ENCODE results near the gene PCDHB5.
"Not testable (repeated sequence)": the region's sequence is repeated elsewhere in the genome, so short reads cannot be mapped to it uniquely, and the experiment has no call there.

Gene PCDHB5

DNA sequence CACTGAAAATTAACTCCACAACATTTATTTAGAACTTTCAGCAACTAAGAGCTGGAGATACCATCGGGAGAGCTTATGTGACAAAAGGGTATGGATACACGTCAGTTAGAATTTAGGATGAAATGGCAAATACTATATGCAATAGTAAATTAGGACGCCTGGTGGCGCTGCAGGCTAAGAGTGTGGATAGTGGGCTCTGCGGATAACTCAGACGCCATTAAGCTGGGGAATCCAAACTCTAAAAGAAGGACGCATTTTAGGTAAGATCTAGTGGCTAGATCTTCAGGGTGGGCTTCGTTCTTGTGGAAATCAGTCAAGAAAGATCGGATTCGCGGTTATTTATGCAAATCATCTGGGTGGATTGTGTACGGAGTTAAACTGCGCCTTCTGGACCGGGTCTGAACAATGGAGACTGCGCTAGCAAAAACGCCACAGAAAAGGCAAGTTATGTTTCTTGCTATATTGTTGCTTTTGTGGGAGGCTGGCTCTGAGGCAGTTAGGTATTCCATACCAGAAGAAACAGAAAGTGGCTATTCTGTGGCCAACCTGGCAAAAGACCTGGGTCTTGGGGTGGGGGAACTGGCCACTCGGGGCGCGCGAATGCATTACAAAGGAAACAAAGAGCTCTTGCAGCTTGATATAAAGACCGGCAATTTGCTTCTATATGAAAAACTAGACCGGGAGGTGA, at the start of gene PCDHB5:
Gene PCDHB5, plus strand, starts transcription at position 177 of the 688 bp plus-strand sequence. Its CDS starts 229 bp downstream, at position 406.
- DNase-seq: no peak

DNA sequence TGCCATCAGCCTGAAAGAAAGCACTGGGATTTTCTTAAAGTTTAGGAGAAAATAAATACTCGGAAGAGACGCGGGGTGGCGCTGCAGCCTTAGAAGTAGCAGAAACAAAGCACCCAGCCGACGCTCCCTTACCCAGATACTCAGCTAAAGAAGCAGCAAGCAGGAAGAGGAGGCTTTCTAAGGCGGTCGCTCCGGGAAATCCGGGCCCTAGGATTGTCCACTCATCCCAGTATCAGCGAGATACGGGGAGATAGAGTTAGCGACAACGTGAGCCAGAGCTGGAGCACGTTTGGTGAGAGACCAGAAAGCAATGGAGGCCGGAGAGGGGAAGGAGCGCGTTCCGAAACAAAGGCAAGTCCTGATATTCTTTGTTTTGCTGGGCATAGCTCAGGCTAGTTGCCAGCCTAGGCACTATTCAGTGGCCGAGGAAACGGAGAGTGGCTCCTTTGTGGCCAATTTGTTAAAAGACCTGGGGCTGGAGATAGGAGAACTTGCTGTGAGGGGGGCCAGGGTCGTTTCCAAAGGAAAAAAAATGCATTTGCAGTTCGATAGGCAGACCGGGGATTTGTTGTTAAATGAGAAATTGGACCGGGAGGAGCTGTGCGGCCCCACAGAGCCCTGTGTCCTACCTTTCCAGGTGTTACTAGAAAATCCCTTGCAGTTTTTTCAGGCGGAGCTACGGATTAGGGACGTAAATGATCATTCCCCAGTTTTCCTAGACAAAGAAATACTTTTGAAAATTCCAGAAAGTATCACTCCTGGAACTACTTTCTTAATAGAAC, 40.3 kb upstream of the PCDHB5 start, which contains the start of gene PCDHB2:
Gene PCDHB2, plus strand, starts transcription at position 135 of the 782 bp plus-strand sequence. Its CDS starts 176 bp downstream, at position 311.
- no peak for DNase-seq

DNA sequence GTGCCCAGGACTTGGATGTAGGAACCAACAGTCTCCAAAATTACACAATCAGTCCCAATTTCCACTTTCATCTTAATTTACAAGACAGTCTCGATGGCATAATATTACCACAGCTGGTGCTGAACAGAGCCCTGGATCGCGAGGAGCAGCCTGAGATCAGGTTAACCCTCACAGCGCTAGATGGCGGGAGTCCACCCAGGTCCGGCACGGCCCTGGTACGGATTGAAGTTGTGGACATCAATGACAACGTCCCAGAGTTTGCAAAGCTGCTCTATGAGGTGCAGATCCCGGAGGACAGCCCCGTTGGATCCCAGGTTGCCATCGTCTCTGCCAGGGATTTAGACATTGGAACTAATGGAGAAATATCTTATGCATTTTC, 39.8 kb upstream of the PCDHB5 start:
- DNase-seq: no peak

- DNase-seq: not testable (repeated sequence)
These were observed 38.8 kb upstream of the PCDHB5 start for GRCh38 chr5:141096181-141096580.

GRCh38 chr5:141096586-141096985, 38.4 kb upstream of the PCDHB5 start:
- not testable (repeated sequence) for DNase-seq

DNA sequence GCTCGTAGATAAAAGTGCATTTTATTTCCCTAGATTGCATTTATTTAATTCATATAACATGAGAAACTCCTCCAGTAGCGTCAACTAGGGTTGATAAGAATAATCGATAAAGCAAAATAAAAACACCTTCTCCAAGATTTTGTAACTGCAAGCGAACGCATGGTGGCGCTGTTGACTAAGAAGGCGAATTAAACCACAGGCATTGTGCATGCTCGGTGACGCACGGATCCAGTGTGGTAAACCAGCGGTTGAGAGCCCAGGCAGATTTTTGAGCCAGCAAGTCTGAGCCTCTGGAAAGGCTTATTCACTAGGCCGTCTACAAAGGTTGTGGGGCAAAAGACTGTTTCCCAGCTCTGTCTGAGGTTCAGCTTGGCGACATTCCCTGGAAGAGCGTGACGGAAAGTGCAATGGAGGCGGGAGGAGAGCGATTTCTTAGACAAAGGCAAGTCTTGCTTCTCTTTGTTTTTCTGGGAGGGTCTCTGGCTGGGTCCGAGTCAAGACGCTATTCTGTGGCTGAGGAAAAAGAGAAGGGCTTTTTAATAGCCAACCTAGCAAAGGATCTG, 34.7 kb upstream of the PCDHB5 start, which contains the start of gene PCDHB3:
Gene PCDHB3, plus strand, starts transcription at position 231 of the 563 bp plus-strand sequence. Its CDS starts 177 bp downstream, at position 408.
- no peak for DNase-seq

DNA sequence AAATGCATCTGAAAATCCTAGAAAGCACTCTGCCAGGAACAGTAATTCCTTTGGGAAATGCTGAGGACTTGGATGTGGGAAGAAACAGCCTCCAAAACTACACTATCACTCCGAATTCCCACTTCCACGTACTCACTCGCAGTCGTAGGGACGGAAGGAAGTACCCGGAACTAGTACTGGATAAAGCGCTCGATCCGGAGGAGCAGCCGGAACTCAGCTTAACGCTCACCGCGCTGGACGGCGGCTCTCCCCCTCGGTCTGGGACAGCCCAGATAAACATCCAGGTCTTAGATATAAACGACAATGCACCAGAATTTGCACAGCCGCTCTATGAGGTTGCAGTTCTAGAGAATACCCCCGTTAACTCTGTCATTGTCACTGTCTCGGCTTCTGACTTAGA, 33.9 kb upstream of the PCDHB5 start:
- DNase-seq: no peak

DNA sequence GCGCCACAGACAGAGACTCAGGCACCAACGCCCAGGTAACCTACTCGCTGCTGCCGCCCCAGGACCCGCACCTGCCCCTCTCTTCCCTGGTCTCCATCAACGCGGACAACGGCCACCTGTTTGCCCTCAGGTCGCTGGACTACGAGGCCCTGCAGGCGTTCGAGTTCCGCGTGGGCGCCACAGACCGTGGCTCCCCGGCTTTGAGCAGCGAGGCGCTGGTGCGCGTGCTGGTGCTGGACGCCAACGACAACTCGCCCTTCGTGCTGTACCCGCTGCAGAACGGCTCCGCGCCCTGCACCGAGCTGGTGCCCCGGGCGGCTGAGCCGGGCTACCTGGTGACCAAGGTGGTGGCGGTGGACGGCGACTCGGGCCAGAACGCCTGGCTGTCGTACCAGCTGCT, 32.9 kb upstream of the PCDHB5 start:
- not testable (repeated sequence) for DNase-seq

DNA sequence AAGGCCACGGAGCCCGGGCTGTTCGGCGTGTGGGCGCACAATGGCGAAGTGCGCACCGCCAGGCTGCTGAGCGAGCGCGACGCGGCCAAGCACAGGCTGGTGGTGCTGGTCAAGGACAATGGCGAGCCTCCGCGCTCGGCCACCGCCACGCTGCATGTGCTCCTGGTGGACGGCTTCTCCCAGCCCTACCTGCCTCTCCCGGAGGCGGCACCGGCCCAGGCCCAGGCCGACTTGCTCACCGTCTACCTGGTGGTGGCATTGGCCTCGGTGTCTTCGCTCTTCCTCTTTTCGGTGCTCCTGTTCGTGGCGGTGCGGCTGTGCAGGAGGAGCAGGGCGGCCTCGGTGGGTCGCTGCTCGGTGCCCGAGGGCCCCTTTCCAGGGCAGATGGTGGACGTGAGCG, 32.5 kb upstream of the PCDHB5 start:
- not testable (repeated sequence) for DNase-seq

DNA sequence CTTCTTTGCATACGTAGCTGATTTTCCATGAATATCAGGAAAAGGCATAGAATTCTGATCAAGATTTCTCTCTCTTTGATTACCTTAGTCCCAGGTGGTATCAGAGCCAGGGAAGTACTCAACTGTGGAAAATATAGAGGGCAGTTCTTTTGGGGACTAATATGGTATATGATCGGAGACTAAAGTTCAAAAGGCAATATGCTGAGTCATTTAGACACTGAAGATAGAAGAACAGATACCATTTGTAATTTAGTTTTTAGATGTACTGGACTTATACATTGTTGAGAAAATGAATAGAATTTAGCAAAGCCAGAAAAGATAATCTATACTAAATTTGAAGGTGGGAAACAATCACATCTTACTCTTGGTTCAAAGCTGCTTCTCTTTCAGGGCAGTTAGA, 29.7 kb upstream of the PCDHB5 start:
- DNase-seq: no peak

- DNase-seq: no peak
These were observed 15.8 kb upstream of the PCDHB5 start for GRCh38 chr5:141119250-141119649.

- DNase-seq: no peak
These were observed 13.4 kb upstream of the PCDHB5 start, which contains the start of gene PCDHB4 for GRCh38 chr5:141121563-141121962. PCDHB4 (plus strand) TSS chr5:141121818; CDS start chr5:141121999, 181 bp downstream.

DNA sequence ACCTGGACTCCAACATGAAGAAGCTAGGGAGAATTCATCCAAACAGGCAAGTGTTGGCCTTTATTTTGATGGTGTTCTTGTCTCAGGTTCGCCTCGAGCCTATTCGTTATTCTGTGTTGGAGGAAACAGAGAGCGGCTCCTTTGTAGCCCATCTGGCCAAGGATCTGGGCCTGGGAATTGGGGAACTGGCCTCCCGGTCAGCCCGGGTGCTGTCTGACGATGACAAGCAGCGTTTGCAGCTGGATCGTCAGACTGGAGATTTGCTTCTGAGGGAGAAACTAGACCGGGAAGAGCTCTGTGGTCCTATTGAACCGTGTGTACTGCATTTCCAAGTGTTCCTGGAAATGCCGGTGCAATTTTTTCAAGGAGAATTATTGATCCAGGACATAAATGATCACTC, 13.0 kb upstream of the PCDHB5 start:
- no peak for DNase-seq

DNA sequence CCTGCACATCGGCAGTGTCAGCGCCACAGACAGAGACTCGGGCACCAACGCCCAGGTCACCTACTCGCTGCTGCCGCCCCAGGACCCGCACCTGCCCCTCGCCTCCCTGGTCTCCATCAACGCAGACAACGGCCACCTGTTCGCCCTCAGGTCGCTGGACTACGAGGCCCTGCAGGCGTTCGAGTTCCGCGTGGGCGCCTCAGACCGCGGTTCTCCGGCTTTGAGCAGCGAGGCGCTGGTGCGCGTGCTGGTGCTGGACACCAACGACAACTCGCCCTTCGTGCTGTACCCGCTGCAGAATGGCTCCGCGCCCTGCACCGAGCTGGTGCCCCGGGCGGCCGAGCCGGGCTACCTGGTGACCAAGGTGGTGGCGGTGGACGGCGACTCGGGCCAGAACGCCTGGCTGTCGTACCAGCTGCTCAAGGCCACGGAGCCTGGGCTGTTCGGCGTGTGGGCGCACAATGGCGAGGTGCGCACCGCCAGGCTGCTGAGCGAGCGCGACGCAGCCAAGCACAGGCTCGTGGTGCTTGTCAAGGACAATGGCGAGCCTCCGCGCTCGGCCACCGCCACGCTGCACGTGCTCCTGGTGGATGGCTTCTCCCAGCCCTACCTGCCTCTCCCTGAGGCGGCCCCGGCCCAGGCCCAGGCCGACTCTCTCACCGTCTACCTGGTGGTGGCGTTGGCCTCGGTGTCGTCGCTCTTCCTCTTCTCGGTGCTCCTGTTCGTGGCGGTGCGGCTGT, 11.4 kb upstream of the PCDHB5 start:
- DNase-seq: not testable (repeated sequence)

GRCh38 chr5:141127305-141127704, 7.7 kb upstream of the PCDHB5 start:
- DNase-seq: no peak

DNA sequence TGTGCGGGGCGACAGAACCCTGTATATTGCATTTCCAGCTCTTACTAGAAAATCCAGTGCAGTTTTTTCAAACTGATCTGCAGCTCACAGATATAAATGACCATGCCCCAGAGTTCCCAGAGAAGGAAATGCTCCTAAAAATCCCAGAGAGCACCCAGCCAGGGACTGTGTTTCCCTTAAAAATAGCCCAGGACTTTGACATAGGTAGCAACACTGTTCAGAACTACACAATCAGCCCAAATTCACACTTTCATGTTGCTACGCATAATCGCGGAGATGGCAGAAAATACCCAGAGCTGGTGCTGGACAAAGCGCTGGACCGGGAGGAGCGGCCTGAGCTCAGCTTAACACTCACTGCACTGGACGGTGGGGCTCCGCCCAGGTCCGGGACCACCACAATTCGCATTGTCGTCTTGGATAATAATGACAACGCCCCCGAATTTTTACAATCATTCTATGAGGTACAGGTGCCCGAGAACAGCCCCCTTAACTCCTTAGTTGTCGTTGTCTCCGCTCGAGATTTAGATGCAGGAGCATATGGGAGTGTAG, 786 bp downstream of the PCDHB5 start:
- DNase-seq: no peak

GRCh38 chr5:141137346-141137745, 2.3 kb downstream of the PCDHB5 start:
- DNase-seq: not testable (repeated sequence)

DNA sequence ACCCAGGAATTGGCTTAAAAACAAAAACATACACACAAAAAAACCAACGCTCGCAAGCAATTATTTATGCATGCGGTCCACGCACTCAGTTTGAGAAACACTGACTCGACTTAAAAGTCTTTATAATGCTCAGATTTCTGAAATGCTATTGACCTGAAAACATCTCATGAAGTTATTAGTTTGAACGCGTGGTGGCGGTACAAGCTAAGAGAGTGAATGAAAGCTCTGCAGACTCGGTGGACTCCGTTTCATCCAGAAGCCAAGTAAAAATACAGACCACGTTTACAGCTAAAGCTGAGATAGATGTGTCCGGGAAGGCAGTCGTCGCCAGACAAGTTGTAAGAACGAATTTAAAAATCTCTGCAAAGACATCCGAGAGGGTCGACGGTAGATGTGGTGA, 14.8 kb downstream of the PCDHB5 start, which contains the start of gene PCDHB6:
Gene PCDHB6, plus strand, starts transcription at position 246 of the 400 bp plus-strand sequence. CDS start 201 bp downstream, outside the sequence.
- DNase-seq: no peak

DNA sequence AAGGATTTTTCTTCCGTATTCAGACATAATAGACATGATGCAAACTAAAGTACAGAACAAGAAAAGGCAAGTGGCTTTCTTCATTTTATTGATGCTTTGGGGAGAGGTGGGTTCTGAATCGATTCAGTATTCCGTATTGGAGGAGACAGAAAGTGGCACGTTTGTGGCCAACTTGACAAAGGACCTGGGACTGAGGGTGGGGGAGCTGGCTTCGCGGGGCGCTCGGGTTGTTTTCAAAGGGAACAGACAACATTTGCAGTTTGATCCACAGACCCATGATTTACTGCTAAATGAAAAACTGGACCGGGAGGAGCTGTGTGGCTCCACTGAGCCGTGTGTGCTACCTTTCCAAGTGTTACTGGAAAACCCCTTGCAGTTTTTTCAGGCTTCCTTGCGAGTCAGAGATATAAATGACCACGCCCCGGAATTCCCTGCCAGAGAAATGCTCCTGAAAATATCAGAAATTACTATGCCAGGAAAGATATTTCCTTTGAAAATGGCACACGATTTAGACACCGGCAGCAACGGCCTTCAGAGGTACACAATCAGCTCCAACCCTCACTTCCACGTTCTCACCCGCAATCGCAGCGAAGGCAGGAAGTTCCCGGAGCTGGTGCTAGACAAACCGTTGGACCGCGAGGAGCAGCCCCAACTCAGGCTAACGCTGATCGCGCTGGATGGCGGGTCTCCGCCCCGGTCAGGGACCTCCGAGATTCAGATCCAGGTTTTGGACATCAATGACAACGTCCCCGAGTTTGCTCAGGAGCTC, 15.4 kb downstream of the PCDHB5 start:
- DNase-seq: no peak

GRCh38 chr5:141150993-141151325, 16.0 kb downstream of the PCDHB5 start:
- no peak for DNase-seq

DNA sequence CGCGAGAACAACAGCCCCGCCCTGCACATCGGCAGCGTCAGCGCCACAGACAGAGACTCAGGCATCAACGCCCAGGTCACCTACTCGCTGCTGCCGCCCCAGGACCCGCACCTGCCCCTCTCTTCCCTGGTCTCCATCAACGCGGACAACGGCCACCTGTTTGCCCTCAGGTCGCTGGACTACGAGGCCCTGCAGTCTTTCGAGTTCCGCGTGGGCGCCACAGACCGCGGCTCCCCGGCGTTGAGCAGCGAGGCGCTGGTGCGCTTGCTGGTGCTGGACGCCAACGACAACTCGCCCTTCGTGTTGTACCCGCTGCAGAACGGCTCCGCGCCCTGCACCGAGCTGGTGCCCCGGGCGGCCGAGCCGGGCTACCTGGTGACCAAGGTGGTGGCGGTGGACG, 16.6 kb downstream of the PCDHB5 start:
- DNase-seq: not testable (repeated sequence)

DNA sequence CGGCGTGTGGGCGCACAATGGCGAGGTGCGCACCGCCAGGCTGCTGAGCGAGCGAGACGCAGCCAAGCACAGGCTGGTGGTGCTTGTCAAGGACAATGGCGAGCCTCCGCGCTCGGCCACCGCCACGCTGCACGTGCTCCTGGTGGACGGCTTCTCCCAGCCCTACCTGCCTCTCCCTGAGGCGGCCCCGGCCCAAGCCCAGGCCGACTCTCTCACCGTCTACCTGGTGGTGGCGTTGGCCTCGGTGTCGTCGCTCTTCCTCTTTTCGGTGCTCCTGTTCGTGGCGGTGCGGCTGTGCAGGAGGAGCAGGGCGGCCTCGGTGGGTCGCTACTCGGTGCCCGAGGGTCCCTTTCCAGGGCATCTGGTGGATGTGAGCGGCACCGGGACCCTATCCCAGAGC, 17.1 kb downstream of the PCDHB5 start:
- not testable (repeated sequence) for DNase-seq
